MCF 10A (cell line): Measurements from ENCODE around the gene INSIG1. TPM values are rescaled to one million over a fixed set of nuclear protein-coding genes. Genes with fewer than 3 reads are reported as not detected.

ENCODE experiments used
- BruUV-seq: library from RNA; stranded (reverse); fragments of 400-500 nt; replicated peaks from 2 replicates; lab custom pipeline; 2021; lab: Mats Ljungman, UMichigan
- CTCF ChIA-PET: fragments of 300-600 bp; sonication (Branson Sonifier 250); formaldehyde crosslinking; extraction: SDS; loops from one replicate; lab custom pipeline; 2021; ENCODE audit warnings: antibody characterized with exemption, inconsistent platforms; lab: Yijun Ruan, JAX
- POLR2A ChIA-PET: fragments of 300-600, 350-650 bp; sonication (Branson Sonifier 250); formaldehyde crosslinking; extraction: SDS; loops from one replicate; lab custom pipeline; 2020; ENCODE audit warnings: antibody characterized with exemption, inconsistent platforms; lab: Yijun Ruan, JAX
- DNase-seq: peaks from one replicate; pipeline ENCODE4 v3.0.0-alpha.2; 2018; ENCODE audit not compliant: unreplicated experiment
- H3K27ac Mint-ChIP-seq: one replicate; pipeline ENCODE4 v1.8.0; 2022; ENCODE audit warnings: mild to moderate bottlenecking, low read depth, mixed read lengths; ENCODE audit not compliant: unreplicated experiment
- H3K27me3 Mint-ChIP-seq: one replicate; pipeline ENCODE4 v1.8.0; 2022; ENCODE audit warnings: mixed read lengths; ENCODE audit not compliant: insufficient read depth, unreplicated experiment
- H3K36me3 Mint-ChIP-seq: one replicate; pipeline ENCODE4 v1.8.0; 2022; ENCODE audit warnings: mild to moderate bottlenecking, moderate library complexity, mixed read lengths; ENCODE audit not compliant: insufficient read depth, unreplicated experiment
- H3K4me1 Mint-ChIP-seq: one replicate; pipeline ENCODE4 v1.8.0; 2022; ENCODE audit warnings: mixed read lengths; ENCODE audit not compliant: insufficient read depth, unreplicated experiment
- H3K4me3 Mint-ChIP-seq: one replicate; pipeline ENCODE4 v1.8.0; 2022; ENCODE audit warnings: mild to moderate bottlenecking, moderate library complexity, mixed read lengths; ENCODE audit not compliant: unreplicated experiment
- H3K9me3 Mint-ChIP-seq: one replicate; pipeline ENCODE4 v1.8.0; 2022; ENCODE audit warnings: mixed read lengths; ENCODE audit not compliant: unreplicated experiment
- intact Hi-C: fragments of 100-400 bp; cut with micrococcal nuclease; formaldehyde crosslinking; loops from 2 replicates; pipeline ENCODE4 v1.14.1; 2022
- total RNA-seq: library from RNA; stranded (reverse); gene quantifications from 2 replicates; pipeline ENCODE4 v1.2.3, GENCODE V29; 2022
- TF ChIP-seq, protein P1 (sequence below): fragments of 200-600 bp; IDR thresholded peaks from one replicate; pipeline ENCODE4 v1.8.0; 2022; ENCODE audit warnings: antibody characterized with exemption, mild to moderate bottlenecking; ENCODE audit not compliant: unreplicated experiment

The INSIG1 gene
- total RNA-seq, 1 experiment from 2014 or later, result 11.2 TPM

DNA sequence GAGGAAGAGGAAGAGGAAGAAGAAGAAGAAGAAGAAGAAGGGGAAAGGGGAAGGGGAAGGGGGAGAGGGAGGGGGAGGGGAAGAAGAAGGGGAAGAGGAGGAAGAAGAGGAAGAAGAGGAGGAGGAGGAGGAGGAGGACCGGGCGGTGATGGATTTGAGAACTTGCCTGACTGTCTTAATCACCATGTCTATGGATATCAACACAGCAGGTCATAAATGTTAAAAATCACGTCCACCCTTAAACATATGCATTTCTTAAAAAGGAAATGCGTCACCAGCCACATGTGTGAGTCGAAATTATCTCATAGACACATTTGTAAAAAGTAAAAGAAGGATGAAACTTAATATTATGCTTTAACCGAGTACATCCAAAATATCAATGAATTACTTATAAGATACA, 42.1 kb upstream of the INSIG1 start:
- Mint-ChIP-seq H3K27me3 (no peaks in the 10 kb centered on the region), H3K4me1 (peaks cover 16% of the 10 kb centered on the region), H3K9me3 (no peaks in the 10 kb centered on the region), H3K36me3 (peaks cover 6% of the 10 kb centered on the region), H3K27ac (peak overlapping the region; percentile 28), H3K4me3 (no peak overlapping the region)
- intact Hi-C loops, result loop anchor here (5.0 kb wide), 1 partner anchor 63 kb away; no protein-coding TSS in a partner anchor
- no TSS peak for BruUV-seq
- CTCF ChIA-PET, result interaction anchor here (0.6 kb wide), 1 partner anchor 563 kb away, joined by 7 read pairs; no protein-coding TSS in a partner anchor
- TF ChIP-seq, protein P1, sequence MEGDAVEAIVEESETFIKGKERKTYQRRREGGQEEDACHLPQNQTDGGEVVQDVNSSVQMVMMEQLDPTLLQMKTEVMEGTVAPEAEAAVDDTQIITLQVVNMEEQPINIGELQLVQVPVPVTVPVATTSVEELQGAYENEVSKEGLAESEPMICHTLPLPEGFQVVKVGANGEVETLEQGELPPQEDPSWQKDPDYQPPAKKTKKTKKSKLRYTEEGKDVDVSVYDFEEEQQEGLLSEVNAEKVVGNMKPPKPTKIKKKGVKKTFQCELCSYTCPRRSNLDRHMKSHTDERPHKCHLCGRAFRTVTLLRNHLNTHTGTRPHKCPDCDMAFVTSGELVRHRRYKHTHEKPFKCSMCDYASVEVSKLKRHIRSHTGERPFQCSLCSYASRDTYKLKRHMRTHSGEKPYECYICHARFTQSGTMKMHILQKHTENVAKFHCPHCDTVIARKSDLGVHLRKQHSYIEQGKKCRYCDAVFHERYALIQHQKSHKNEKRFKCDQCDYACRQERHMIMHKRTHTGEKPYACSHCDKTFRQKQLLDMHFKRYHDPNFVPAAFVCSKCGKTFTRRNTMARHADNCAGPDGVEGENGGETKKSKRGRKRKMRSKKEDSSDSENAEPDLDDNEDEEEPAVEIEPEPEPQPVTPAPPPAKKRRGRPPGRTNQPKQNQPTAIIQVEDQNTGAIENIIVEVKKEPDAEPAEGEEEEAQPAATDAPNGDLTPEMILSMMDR, result no peak
- POLR2A ChIA-PET, result interaction anchor here (3.0 kb wide), 1 partner anchor 26 kb away, joined by 16 read pairs; no protein-coding TSS in a partner anchor
- DNase-seq, result no peak

DNA sequence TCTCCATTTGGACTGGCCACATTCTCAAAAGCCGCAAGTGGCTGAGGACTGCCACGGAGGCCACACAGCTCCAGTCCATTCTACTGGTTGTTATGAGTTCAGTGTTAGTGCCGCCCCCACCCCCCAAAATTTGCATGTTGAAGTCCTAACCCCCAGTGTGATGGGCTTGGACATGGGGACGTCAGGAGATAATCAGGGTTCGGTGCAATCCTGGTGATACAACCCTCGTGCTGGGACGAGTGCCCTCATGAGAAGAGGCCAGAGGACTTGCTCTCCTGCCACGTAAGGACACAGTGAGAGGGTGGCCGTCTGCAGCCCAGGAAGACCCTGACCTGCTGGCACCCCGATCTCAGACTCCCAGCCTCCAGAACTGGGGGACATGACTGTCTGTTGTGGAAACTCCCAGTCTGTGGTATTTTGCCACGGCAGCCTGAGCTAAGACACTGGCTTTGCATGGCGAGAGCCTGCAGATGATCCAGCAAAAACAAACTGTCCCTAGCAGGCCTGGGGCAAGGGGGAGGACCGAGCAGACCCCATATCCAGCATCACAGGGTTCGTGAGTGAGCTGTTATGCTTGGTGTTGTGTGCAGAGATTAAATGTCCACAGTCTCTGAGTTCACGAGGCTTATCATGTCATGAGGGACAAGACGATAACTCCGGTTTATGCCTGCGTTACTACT, 41.5 kb upstream of the INSIG1 start:
- CTCF ChIA-PET, result interaction anchor here (0.6 kb wide), 1 partner anchor 564 kb away, joined by 7 read pairs; no protein-coding TSS in a partner anchor
- POLR2A ChIA-PET, result interaction anchor here (0.7 to 3.0 kb wide), 4 partner anchors 26 to 47 kb away, joined by 3 to 36 read pairs (median 10); partner anchors contain the start of gene INSIG1
- TF ChIP-seq, protein P1, result no peak
- Mint-ChIP-seq H3K4me1 (peaks cover 16% of the 10 kb centered on the region), H3K36me3 (peaks cover 4% of the 10 kb centered on the region), H3K9me3 (no peaks in the 10 kb centered on the region), H3K4me3 (no peak overlapping the region), H3K27ac (no peak overlapping the region), H3K27me3 (no peaks in the 10 kb centered on the region)
- BruUV-seq, result no TSS peak
- no peak for DNase-seq
- intact Hi-C loops, result loop anchor here (5.0 kb wide), 1 partner anchor 64 kb away; no protein-coding TSS in a partner anchor

DNA sequence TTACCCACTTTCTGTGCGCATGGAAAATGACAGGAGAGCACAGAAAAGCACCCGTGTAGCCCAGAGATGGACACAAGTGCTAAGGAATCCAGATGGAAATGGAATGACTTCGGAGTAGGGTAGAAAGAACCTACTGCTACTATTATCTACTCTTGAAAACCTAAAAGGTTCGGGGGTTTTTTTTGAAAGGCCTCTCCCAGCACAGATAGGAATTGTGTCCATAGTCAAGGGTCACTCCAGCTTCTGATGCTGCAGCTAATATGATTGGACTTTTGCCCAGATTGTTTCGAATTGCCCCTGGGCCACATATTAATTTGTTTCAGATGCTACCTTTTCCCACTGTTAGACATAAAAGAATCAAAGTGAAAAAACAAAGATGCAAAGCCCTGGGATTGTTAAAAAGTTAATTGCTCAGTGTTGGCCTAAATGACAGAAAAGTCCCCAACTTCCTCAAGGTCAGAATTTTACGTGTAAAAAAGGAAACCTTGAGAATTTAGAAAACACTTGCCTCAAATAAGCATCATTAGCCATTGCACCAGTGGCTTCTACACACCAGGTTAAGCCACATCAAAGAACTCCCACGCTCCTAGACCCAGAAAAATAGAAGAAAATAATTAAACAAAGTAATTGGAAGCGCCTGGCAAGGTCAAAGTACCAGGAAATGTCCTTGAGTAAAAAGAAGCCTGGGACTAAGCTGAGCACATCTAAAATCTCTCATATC, 40.8 kb upstream of the INSIG1 start:
- peaks cover 16% of the 10 kb centered on the region for H3K4me1 Mint-ChIP-seq
- H3K4me3 Mint-ChIP-seq, result peak overlapping the region; percentile 64
- CTCF ChIA-PET, result interaction anchor here (0.7 to 1.1 kb wide), 3 partner anchors 11 to 329 kb away, joined by 3 read pairs; no protein-coding TSS in a partner anchor
- H3K27me3 Mint-ChIP-seq, result no peaks in the 10 kb centered on the region
- no peaks in the 10 kb centered on the region for H3K36me3 Mint-ChIP-seq
- POLR2A ChIA-PET, result interaction anchor here (0.7 to 3.0 kb wide), 5 partner anchors 27 to 47 kb away, joined by 3 to 36 read pairs (median 4); partner anchors contain the start of gene INSIG1
- DNase-seq, result no peak
- TF ChIP-seq, protein P1, result no peak
- no TSS peak for BruUV-seq
- H3K27ac Mint-ChIP-seq, result peak overlapping the region; percentile 92
- intact Hi-C loops, result loop anchor here (5.0 kb wide), 1 partner anchor 65 kb away; no protein-coding TSS in a partner anchor
- no peaks in the 10 kb centered on the region for H3K9me3 Mint-ChIP-seq
